ENCODE results near the gene CXCL17.

- TF ChIP-seq CTCF (IDR thresholded peaks at IDR 0.05; ENCODE audit: borderline replicate concordance, extremely low read depth, low read length, poor library complexity, severe bottlenecking) (no peak), EZH2 (IDR thresholded peaks at IDR 0.05; ENCODE audit: borderline replicate concordance, low read depth, low read length, severe bottlenecking) (no peak)
These were observed 29.0 kb upstream of the CXCL17 start for GRCh38 chr19:42471554-42472249.
